Progenitor cell of endocrine pancreas (in vitro differentiated cells): ENCODE measurements around the gene MBNL2. TPM values are rescaled to one million over a fixed set of nuclear protein-coding genes. Genes with fewer than 3 reads are reported as not detected.
A peak's percentile ranks its signal among the peaks of the same experiment; 100 is the strongest.

Experiments
- DNase-seq: peaks from one replicate; pipeline ENCODE4 v3.0.0; 2021; ENCODE audit warnings: low spot score; ENCODE audit not compliant: unreplicated experiment
- H3K27ac Mint-ChIP-seq: 2 replicates; pipeline ENCODE4 v1.8.0; 2021; ENCODE audit warnings: mild to moderate bottlenecking, moderate library complexity, mixed read lengths
- H3K27me3 Mint-ChIP-seq: 2 replicates; pipeline ENCODE4 v1.8.0; 2021; ENCODE audit warnings: mixed read lengths
- H3K36me3 Mint-ChIP-seq: 2 replicates; pipeline ENCODE4 v1.8.0; 2022; ENCODE audit warnings: mixed read lengths; ENCODE audit not compliant: insufficient read depth
- H3K4me1 Mint-ChIP-seq: 2 replicates; pipeline ENCODE4 v1.8.0; 2021; ENCODE audit warnings: low read depth, mixed read lengths
- H3K4me3 Mint-ChIP-seq: 2 replicates; pipeline ENCODE4 v1.8.0; 2021; ENCODE audit warnings: low read depth, mild to moderate bottlenecking, moderate library complexity, mixed read lengths
- H3K9me3 Mint-ChIP-seq: 2 replicates; pipeline ENCODE4 v1.8.0; 2021; ENCODE audit warnings: low read depth, mixed read lengths
- CTCF ChIP-seq: fragments of 200-600 bp; sonication (generic); IDR thresholded peaks from one replicate; pipeline ENCODE4 v1.5.0; 2021; ENCODE audit warnings: antibody characterized with exemption, mild to moderate bottlenecking; ENCODE audit not compliant: unreplicated experiment
- total RNA-seq: library from RNA; stranded (reverse); gene quantifications from 2 replicates; pipeline ENCODE4 v1.2.1, GENCODE V29; 2021

Gene MBNL2
- total RNA-seq, 1 donor from 2014 or later, result 51.3 TPM

- no peak for TF ChIP-seq CTCF
- H3K4me1 Mint-ChIP-seq, result peaks cover 35% of the 10 kb centered on the region
- peak; percentile 88 for DNase-seq
- no peaks in the 10 kb centered on the region for H3K36me3 Mint-ChIP-seq
- H3K27me3 Mint-ChIP-seq, result no peaks in the 10 kb centered on the region
- no peaks in the 10 kb centered on the region for H3K9me3 Mint-ChIP-seq
- H3K4me3 Mint-ChIP-seq, result peak within 1 kb of the TSS; percentile 88
- H3K27ac Mint-ChIP-seq, result peak within 1 kb of the TSS; percentile 99
Observed at GRCh38 chr13:97433727-97434396, 211.7 kb downstream of the MBNL2 start, which contains the start of gene RAP2A. TSS of gene RAP2A (plus strand) at chr13:97434169. CDS start at chr13:97434471, 302 bp downstream.

GRCh38 chr13:97434397-97435201, 212.5 kb downstream of the MBNL2 start:
- no peak for DNase-seq
- H3K4me1 Mint-ChIP-seq, result peaks cover 35% of the 10 kb centered on the region

GRCh38 chr13:97435323-97435722, 213.2 kb downstream of the MBNL2 start:
- Mint-ChIP-seq H3K4me3 (peak overlapping the region; percentile 88), H3K27ac (peak overlapping the region; percentile 94), H3K9me3 (no peaks in the 10 kb centered on the region)

More at GRCh38 chr13:97434397-97435201, 212.5 kb downstream of the MBNL2 start:
- H3K36me3 Mint-ChIP-seq, result no peaks in the 10 kb centered on the region
- peak overlapping the region; percentile 88 for H3K4me3 Mint-ChIP-seq
- no peak for TF ChIP-seq CTCF
- peak overlapping the region; percentile 95 for H3K27ac Mint-ChIP-seq
- no peaks in the 10 kb centered on the region for H3K27me3 Mint-ChIP-seq
- no peaks in the 10 kb centered on the region for H3K9me3 Mint-ChIP-seq

GRCh38 chr13:97435794-97436193, 213.7 kb downstream of the MBNL2 start:
- no peak overlapping the region for H3K27ac Mint-ChIP-seq
- no peak for DNase-seq
- peak overlapping the region; percentile 72 for H3K4me3 Mint-ChIP-seq
- H3K27me3 Mint-ChIP-seq, result no peaks in the 10 kb centered on the region
- no peak for TF ChIP-seq CTCF
- H3K4me1 Mint-ChIP-seq, result peaks cover 30% of the 10 kb centered on the region
- no peaks in the 10 kb centered on the region for H3K9me3 Mint-ChIP-seq
- H3K36me3 Mint-ChIP-seq, result no peaks in the 10 kb centered on the region

More at GRCh38 chr13:97435323-97435722, 213.2 kb downstream of the MBNL2 start:
- no peaks in the 10 kb centered on the region for H3K27me3 Mint-ChIP-seq
- no peak for TF ChIP-seq CTCF
- peaks cover 32% of the 10 kb centered on the region for H3K4me1 Mint-ChIP-seq
- no peaks in the 10 kb centered on the region for H3K36me3 Mint-ChIP-seq
- DNase-seq, result no peak

- no peak for DNase-seq
- no peaks in the 10 kb centered on the region for H3K36me3 Mint-ChIP-seq
Observed at GRCh38 chr13:97436845-97437244, 214.7 kb downstream of the MBNL2 start.

More at GRCh38 chr13:97436845-97437244, 214.7 kb downstream of the MBNL2 start:
- peaks cover 22% of the 10 kb centered on the region for H3K4me1 Mint-ChIP-seq
- H3K27me3 Mint-ChIP-seq, result no peaks in the 10 kb centered on the region
- H3K4me3 Mint-ChIP-seq, result peak overlapping the region; percentile 72
- TF ChIP-seq CTCF, result no peak
- no peak overlapping the region for H3K27ac Mint-ChIP-seq
- no peaks in the 10 kb centered on the region for H3K9me3 Mint-ChIP-seq
